Measurements from ENCODE around the gene ULK1. TPM values are rescaled to one million over a fixed set of nuclear protein-coding genes. Genes with fewer than 3 reads are reported as not detected.
A peak's percentile ranks its signal among the peaks of the same experiment; 100 is the strongest.

Gene ULK1
- total RNA-seq, 1 experiment from 2014 or later, result 72.1 TPM

DNA sequence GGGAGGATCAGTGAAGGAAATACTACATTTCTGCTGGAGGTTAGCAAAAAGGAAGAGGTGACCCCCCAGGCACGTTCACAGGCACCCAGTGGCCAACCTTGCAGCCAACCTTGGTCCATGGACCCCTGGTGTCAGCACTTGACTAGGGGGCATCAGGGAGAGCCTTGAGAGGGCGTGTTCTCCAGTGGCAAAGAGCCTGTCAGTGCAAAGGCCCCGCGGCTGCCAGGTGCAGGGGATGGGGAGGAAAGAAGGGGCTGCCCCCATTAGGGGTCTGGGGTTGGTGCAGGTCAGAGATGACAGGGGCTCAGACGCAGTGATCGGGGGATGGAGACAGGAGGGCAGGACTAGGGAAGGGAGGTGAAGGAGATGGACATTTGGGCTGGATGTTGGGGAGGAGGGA is 22.7 kb upstream of the ULK1 start:
- intact Hi-C loops (cut with micrococcal nuclease; ENCODE audit: unreplicated experiment), result no loop called here
- Histone ChIP-seq H3K4me1 (ENCODE audit: control insufficient read depth, insufficient read depth, low read length) (peaks cover 16% of the 10 kb centered on the region), H3K27me3 (ENCODE audit: control insufficient read depth, insufficient read depth, low read length) (no peaks in the 10 kb centered on the region), H3K36me3 (ENCODE audit: control insufficient read depth, insufficient read depth, low read length) (no peaks in the 10 kb centered on the region), H3K4me3 (ENCODE audit: low read depth in 2 of 2, low read length in 2 of 2) (no peak overlapping the region), H3K9me3 (ENCODE audit: control insufficient read depth, insufficient read depth, low read depth, low read length) (no peaks in the 10 kb centered on the region; the same call in 1 of the 2 replicates), H3K27ac (ENCODE audit: low read length) (peak overlapping the region; percentile 66)
- in situ Hi-C loops (cut with HindIII; ENCODE audit: low pct_unique_long_range_greater_than_20kb, low sequenced_read_pairs), result no loop called here
- ChIA-PET CTCF (no interaction called here), POLR2A (no interaction called here)
- ATAC-seq (no peak), DNase-seq (ENCODE audit: low read depth, low spot score) (no peak)
- BruUV-seq (replicated peaks), result no TSS peak
- TF ChIP-seq TCF7L2 (IDR thresholded peaks at IDR 0.05; ENCODE audit: low read depth, low read length), result no peak
- no peak for TF ChIP-seq POLR2AphosphoS5 (IDR thresholded peaks at IDR 0.05; ENCODE audit: low read depth, low read length)
- no peak for TF ChIP-seq SIN3A (IDR thresholded peaks at IDR 0.05; ENCODE audit: borderline replicate concordance, insufficient read depth, low read depth, low read length)
- TF ChIP-seq, protein P1, sequence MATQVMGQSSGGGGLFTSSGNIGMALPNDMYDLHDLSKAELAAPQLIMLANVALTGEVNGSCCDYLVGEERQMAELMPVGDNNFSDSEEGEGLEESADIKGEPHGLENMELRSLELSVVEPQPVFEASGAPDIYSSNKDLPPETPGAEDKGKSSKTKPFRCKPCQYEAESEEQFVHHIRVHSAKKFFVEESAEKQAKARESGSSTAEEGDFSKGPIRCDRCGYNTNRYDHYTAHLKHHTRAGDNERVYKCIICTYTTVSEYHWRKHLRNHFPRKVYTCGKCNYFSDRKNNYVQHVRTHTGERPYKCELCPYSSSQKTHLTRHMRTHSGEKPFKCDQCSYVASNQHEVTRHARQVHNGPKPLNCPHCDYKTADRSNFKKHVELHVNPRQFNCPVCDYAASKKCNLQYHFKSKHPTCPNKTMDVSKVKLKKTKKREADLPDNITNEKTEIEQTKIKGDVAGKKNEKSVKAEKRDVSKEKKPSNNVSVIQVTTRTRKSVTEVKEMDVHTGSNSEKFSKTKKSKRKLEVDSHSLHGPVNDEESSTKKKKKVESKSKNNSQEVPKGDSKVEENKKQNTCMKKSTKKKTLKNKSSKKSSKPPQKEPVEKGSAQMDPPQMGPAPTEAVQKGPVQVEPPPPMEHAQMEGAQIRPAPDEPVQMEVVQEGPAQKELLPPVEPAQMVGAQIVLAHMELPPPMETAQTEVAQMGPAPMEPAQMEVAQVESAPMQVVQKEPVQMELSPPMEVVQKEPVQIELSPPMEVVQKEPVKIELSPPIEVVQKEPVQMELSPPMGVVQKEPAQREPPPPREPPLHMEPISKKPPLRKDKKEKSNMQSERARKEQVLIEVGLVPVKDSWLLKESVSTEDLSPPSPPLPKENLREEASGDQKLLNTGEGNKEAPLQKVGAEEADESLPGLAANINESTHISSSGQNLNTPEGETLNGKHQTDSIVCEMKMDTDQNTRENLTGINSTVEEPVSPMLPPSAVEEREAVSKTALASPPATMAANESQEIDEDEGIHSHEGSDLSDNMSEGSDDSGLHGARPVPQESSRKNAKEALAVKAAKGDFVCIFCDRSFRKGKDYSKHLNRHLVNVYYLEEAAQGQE (IDR thresholded peaks at IDR 0.05; ENCODE audit: insufficient read depth in 1 of 2, low read depth in 2 of 2, low read length in 1 of 2), result no peak
- TF ChIP-seq, protein P2, sequence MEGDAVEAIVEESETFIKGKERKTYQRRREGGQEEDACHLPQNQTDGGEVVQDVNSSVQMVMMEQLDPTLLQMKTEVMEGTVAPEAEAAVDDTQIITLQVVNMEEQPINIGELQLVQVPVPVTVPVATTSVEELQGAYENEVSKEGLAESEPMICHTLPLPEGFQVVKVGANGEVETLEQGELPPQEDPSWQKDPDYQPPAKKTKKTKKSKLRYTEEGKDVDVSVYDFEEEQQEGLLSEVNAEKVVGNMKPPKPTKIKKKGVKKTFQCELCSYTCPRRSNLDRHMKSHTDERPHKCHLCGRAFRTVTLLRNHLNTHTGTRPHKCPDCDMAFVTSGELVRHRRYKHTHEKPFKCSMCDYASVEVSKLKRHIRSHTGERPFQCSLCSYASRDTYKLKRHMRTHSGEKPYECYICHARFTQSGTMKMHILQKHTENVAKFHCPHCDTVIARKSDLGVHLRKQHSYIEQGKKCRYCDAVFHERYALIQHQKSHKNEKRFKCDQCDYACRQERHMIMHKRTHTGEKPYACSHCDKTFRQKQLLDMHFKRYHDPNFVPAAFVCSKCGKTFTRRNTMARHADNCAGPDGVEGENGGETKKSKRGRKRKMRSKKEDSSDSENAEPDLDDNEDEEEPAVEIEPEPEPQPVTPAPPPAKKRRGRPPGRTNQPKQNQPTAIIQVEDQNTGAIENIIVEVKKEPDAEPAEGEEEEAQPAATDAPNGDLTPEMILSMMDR (IDR thresholded peaks at IDR 0.05), result no peak

- Histone ChIP-seq H3K4me3 (ENCODE audit: low read depth in 2 of 2, low read length in 2 of 2) (no peak overlapping the region), H3K4me1 (ENCODE audit: control insufficient read depth, insufficient read depth, low read length) (peaks cover 16% of the 10 kb centered on the region), H3K27ac (ENCODE audit: low read length) (peak overlapping the region; percentile 66), H3K27me3 (ENCODE audit: control insufficient read depth, insufficient read depth, low read length) (no peaks in the 10 kb centered on the region), H3K9me3 (ENCODE audit: control insufficient read depth, insufficient read depth, low read depth, low read length) (no peaks in the 10 kb centered on the region; the same call in 1 of the 2 replicates), H3K36me3 (ENCODE audit: control insufficient read depth, insufficient read depth, low read length) (no peaks in the 10 kb centered on the region)
- ChIA-PET CTCF (no interaction called here), POLR2A (no interaction called here)
- ATAC-seq (peak; percentile 97), DNase-seq (ENCODE audit: low read depth, low spot score) (no peak)
- intact Hi-C loops (cut with micrococcal nuclease; ENCODE audit: unreplicated experiment) (no loop called here), in situ Hi-C loops (cut with HindIII; ENCODE audit: low pct_unique_long_range_greater_than_20kb, low sequenced_read_pairs) (no loop called here)
- no peak for TF ChIP-seq TCF7L2 (IDR thresholded peaks at IDR 0.05; ENCODE audit: low read depth, low read length)
- TF ChIP-seq, protein P1 (IDR thresholded peaks at IDR 0.05; ENCODE audit: insufficient read depth in 1 of 2, low read depth in 2 of 2, low read length in 1 of 2), result 0 out of 4 replicates have a peak, but pooled peaks of 1 of the 2 experiments have one; percentile 31
- BruUV-seq (replicated peaks), result no TSS peak
Observed at GRCh38 chr12:131872154-131873051, 22.0 kb upstream of the ULK1 start.

Data from Panc1 (cell line).